Prostate gland (tissue), 2 donors: Measurements from ENCODE around the gene KRT72. TPM values are rescaled to one million over a fixed set of nuclear protein-coding genes. Genes with fewer than 3 reads are reported as not detected.

Experiments used
- DNase-seq: peaks from one replicate; pipeline ENCODE4 v3.0.0-alpha.2; 2019; ENCODE audit warnings: low spot score
- H3K27ac ChIP-seq, 2 donors: fragments of 200-600 bp; sonication (generic); 2 replicates each; pipeline ENCODE4 v1.5.1; 2017 to 2019
- H3K27me3 ChIP-seq: fragments of 200-600 bp; sonication (generic); replicated peaks from 2 replicates; pipeline ENCODE4 v1.5.1; 2019; ENCODE audit not compliant: insufficient read depth
- H3K36me3 ChIP-seq, 2 donors: fragments of 200-600 bp; sonication (generic); 1 replicate in 1 of 2; 2 replicates in 1 of 2; pipeline versions ENCODE4 v1.5.1 to v1.8.1; 2017 to 2019
- H3K4me1 ChIP-seq: fragments of 200-600 bp; sonication (generic); replicated peaks from 2 replicates; pipeline ENCODE4 v1.5.1; 2019
- H3K4me3 ChIP-seq, 2 donors: fragments of 200-600 bp; sonication (generic); 2 replicates each; pipeline ENCODE4 v1.5.1; 2017 to 2019
- H3K9me3 ChIP-seq: fragments of 200-600 bp; sonication (generic); 2 replicates; pipeline ENCODE4 v1.5.1; 2017
- POLR2A ChIP-seq: fragments of 450-650 bp; IDR thresholded peaks from one replicate; pipeline ENCODE4 v1.6.1; 2016; ENCODE audit warnings: antibody characterized with exemption, mild to moderate bottlenecking
- POLR2AphosphoS5 ChIP-seq: sonication (generic); formaldehyde crosslinking; IDR thresholded peaks from one replicate; pipeline ENCODE4 v1.6.1; 2017; ENCODE audit warnings: antibody characterized with exemption
- WGBS: methylation state at CpG from one replicate; pipeline ENCODE4 v1.1.5; 2018; 5-methylcytosine and 5-hydroxymethylcytosine counted together
- intact Hi-C: fragments of 100-400 bp; cut with DNase I; formaldehyde crosslinking; loops from one replicate; pipeline ENCODE4 v1.14.2; 2022
- total RNA-seq, 2 donors: library from RNA; depleted of rRNA; stranded (reverse); fragments of >200 nt; gene quantifications; one replicate each; pipeline ENCODE4 v1.1.0, GENCODE V29; 2016
- TF ChIP-seq, protein P1 (sequence below), 4 experiments: fragments of 200-600 bp in 2 of 4; fragments of 450-650 bp in 2 of 4; sonication (generic) in 2 of 4; IDR thresholded peaks; 1 replicate in 3 of 4; 2 replicates in 1 of 4; pipeline ENCODE4 v1.5.1; 2016 to 2019; ENCODE audit warnings: antibody characterized with exemption in 4 of 4, mild to moderate bottlenecking in 2 of 4, moderate library complexity in 2 of 4

KRT72 gene
- total RNA-seq, 2 donors from 2014 or later: 22.1 TPM; not detected in 1

DNA sequence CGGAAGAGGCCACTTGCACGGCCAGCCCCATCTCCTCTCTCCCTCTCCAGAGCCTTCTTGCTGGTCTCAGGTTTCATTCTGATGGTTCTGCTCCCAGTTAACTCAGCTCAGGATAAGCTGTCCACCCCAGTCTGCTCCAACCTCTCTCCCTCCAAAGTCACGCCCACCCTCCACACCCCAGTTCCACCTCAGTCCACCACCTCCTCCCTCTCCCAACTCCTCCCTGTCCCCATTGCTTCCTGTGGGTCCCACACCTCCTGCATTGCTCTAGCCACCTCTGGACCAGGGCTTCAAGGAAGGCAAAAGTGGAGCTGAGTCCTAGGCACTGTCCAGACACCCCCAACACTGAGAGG lies 61.5 kb downstream of the KRT72 start:
- peak overlapping the region; percentile 59 to 64 for H3K27ac ChIP-seq
- 82% methylated on average over 3 of the region's 3 CpGs for WGBS
- H3K4me3 ChIP-seq: no peak overlapping the region
- TF ChIP-seq POLR2AphosphoS5 (no peak), POLR2A (no peak)
- TF ChIP-seq, protein P1, sequence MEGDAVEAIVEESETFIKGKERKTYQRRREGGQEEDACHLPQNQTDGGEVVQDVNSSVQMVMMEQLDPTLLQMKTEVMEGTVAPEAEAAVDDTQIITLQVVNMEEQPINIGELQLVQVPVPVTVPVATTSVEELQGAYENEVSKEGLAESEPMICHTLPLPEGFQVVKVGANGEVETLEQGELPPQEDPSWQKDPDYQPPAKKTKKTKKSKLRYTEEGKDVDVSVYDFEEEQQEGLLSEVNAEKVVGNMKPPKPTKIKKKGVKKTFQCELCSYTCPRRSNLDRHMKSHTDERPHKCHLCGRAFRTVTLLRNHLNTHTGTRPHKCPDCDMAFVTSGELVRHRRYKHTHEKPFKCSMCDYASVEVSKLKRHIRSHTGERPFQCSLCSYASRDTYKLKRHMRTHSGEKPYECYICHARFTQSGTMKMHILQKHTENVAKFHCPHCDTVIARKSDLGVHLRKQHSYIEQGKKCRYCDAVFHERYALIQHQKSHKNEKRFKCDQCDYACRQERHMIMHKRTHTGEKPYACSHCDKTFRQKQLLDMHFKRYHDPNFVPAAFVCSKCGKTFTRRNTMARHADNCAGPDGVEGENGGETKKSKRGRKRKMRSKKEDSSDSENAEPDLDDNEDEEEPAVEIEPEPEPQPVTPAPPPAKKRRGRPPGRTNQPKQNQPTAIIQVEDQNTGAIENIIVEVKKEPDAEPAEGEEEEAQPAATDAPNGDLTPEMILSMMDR (IDR thresholded peaks at IDR 0.05): no peak
- intact Hi-C loops: no loop called here
- no peaks in the 10 kb centered on the region for H3K36me3 ChIP-seq
- H3K4me1 ChIP-seq: no peaks in the 10 kb centered on the region
- no peak for DNase-seq
- no peaks in the 10 kb centered on the region for H3K9me3 ChIP-seq
- H3K27me3 ChIP-seq: no peaks in the 10 kb centered on the region

DNA sequence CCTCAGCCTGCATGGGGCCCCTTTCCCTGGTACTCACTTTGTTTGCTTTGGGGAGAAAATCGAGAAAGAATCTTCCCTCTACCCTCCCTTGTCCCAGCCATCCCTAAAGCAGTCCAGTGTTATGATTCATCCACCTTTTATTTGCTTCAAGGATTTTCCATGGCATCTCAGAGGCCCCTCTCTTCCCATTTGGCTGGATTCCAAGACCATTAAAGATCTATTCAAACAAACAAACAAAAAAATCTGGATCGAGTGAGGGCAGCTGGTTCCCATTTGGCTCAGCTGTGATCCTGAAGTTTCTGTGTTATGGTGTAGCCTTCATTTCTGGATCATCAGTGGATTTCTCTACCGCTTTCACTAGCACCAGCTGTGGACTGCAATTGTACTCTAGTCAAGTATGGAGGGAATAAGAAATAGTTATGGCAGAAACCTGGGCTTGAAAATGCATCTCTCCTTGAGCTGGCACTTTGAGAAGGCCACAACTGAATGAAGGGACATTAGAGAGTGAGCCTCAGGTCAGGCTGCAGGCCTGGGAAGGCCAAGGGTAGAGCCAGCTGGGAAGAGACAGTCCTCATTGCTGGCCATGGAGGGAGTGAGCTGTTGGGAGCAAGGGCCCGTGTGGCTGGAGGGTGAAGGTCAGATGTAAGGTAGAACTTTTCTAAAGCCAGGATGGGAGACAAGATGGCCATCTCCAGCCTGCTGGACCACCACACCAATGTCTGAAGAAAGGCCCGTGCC lies 62.0 kb downstream of the KRT72 start:
- Histone ChIP-seq H3K4me1 (no peaks in the 10 kb centered on the region), H3K9me3 (no peaks in the 10 kb centered on the region), H3K27me3 (no peaks in the 10 kb centered on the region), H3K27ac (peak overlapping the region; percentile 59 to 64), H3K4me3 (no peak overlapping the region), H3K36me3 (no peaks in the 10 kb centered on the region)
- WGBS: 36% methylated on average over 5 of the region's 5 CpGs
- DNase-seq: peak; percentile 25
- intact Hi-C loops: no loop called here
- TF ChIP-seq, protein P1 (IDR thresholded peaks at IDR 0.05): no peak
- peak; percentile 86 for TF ChIP-seq POLR2AphosphoS5

DNA sequence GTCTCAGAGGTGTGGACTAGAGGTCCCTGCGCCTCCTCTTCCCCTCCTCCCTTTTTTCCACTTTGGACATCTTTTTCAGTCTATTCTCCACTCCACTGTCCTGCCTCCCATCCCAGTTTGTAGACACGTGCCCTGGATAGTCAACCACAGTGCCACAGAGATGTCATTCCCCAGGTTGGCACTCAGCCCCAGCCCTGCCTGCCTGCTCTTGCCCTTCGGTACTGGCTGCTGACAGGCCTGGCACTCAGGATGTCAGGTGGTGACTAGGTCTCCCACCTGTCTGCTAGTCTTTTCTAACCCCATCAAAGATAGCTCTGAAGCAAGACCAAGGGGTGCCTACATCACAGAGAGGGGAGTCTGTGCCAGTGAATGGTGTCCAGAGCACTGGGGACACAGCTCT lies 64.2 kb downstream of the KRT72 start:
- no peak overlapping the region for H3K27ac ChIP-seq
- intact Hi-C loops: no loop called here
- TF ChIP-seq POLR2AphosphoS5 (peak; percentile 49), POLR2A (no peak)
- TF ChIP-seq, protein P1 (IDR thresholded peaks at IDR 0.05): no peak
- H3K4me3 ChIP-seq: no peak overlapping the region
- 58% methylated on average over 3 of the region's 3 CpGs for WGBS
- peak; percentile 66 for DNase-seq
- H3K27me3 ChIP-seq: no peaks in the 10 kb centered on the region
- no peaks in the 10 kb centered on the region for H3K4me1 ChIP-seq
- H3K36me3 ChIP-seq: no peaks in the 10 kb centered on the region
- no peaks in the 10 kb centered on the region for H3K9me3 ChIP-seq

Other genes starting within 250 kb of the KRT72 start
- gene KRT85, start 234.0 kb downstream of the KRT72 start, total RNA-seq: not detected
- not detected for gene KRT84, start 215.8 kb downstream of the KRT72 start, total RNA-seq
- gene KRT82, start 195.1 kb downstream of the KRT72 start, total RNA-seq: not detected
- gene KRT75, start 167.1 kb downstream of the KRT72 start, total RNA-seq: not detected
- gene KRT6B, start 149.3 kb downstream of the KRT72 start, total RNA-seq: under 1 TPM; 0.40 to 0.87 TPM
- gene KRT6C, start 127.7 kb downstream of the KRT72 start, total RNA-seq: not detected
- 10 to 100 TPM in 1 of 2 donors, 1 to 10 TPM in 1; 5.9 to 13.6 TPM for gene KRT6A, start 108.2 kb downstream of the KRT72 start, total RNA-seq
- gene KRT5, start 81.1 kb downstream of the KRT72 start, total RNA-seq: 100 to 1,000 TPM; 160 to 516 TPM
- gene KRT71, start 48.3 kb downstream of the KRT72 start, total RNA-seq: not detected
- under 1 TPM; 0.05 to 0.45 TPM for gene KRT74, start 27.6 kb downstream of the KRT72 start, total RNA-seq
- not detected for gene KRT73, start 17.1 kb upstream of the KRT72 start, total RNA-seq
- gene KRT2, start 50.7 kb upstream of the KRT72 start, total RNA-seq: 1 to 10 TPM in 1 of 2 donors, under 1 TPM in 1; 0.41 to 5.1 TPM
- 10 to 100 TPM in 1 of 2 donors, 1 to 10 TPM in 1; 1.5 to 18.1 TPM for gene KRT1, start 78.9 kb upstream of the KRT72 start, total RNA-seq
- under 1 TPM; 0.09 to 0.57 TPM for gene KRT77, start 102.1 kb upstream of the KRT72 start, total RNA-seq
- not detected for gene KRT76, start 175.9 kb upstream of the KRT72 start, total RNA-seq
- gene KRT3, start 194.7 kb upstream of the KRT72 start, total RNA-seq: not detected
- 10 to 100 TPM in 1 of 2 donors, 1 to 10 TPM in 1; 6.4 to 12.7 TPM for gene KRT4, start 212.7 kb upstream of the KRT72 start, total RNA-seq
- not detected for gene KRT79, start 232.8 kb upstream of the KRT72 start, total RNA-seq
- 1 to 10 TPM in 1 of 2 donors, not detected in 1; 1.0 TPM for gene KRT78, start 247.5 kb upstream of the KRT72 start, total RNA-seq